Activated CD4-positive, alpha-beta T cell treated with anti-CD3 and anti-CD28 coated beads, Interleukin-2, amount 50 U/mL, for 4 hours (primary cell): Measurements from ENCODE around the gene ITSN1.
A peak's percentile ranks its signal among the peaks of the same experiment; 100 is the strongest.
"Not testable (repeated sequence)": the region's sequence is repeated elsewhere in the genome, so short reads cannot be mapped to it uniquely, and the experiment has no call there.

ENCODE experiments used
- DNase-seq, 2 experiments: peaks; one replicate each; pipeline ENCODE4 v3.0.0-alpha.2; 2020

The ITSN1 gene

DNA sequence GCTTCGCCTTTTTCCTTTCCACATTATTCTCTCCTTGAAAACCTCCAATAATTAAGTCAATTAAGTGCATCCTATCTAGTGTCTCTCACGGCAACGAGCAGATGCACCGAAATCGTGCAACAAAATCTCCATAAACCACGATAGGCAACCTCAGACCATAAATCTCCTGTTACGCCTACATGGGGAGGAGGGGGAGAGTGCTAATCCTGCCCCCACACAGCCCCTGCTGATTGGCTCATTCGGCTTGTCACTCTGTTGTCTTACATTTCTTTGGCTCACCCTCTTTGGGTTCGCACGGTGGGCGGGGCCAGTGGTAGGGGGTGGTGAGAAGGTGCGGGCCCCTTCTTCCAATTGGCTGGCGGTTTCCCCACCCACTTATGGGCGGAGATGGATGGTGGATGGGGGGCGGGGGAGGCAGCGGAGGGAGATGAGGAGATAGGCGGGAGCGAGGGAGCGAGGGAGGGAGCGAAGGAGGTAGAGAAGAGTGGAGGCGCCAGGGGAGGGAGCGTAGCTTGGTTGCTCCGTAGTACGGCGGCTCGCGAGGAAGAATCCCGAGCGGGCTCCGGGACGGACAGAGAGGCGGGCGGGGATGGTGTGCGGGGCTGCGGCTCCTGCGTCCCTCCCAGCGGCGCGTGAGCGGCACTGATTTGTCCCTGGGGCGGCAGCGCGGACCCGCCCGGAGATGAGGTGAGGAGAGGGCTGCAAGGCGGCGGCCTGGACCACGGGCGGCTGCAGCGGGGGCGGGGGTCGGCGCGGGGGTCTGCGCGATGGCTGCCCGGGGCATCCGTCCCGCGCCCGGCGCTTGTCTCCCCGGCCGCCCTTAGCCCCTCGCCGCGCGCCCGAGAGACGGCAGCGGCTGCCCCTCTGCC, at the start of gene ITSN1:
Gene ITSN1 (plus strand): TSS at position 475 of the 869 bp plus-strand sequence. CDS start 76,328 bp downstream, outside the sequence.
- peak; percentile 100 for DNase-seq

DNA sequence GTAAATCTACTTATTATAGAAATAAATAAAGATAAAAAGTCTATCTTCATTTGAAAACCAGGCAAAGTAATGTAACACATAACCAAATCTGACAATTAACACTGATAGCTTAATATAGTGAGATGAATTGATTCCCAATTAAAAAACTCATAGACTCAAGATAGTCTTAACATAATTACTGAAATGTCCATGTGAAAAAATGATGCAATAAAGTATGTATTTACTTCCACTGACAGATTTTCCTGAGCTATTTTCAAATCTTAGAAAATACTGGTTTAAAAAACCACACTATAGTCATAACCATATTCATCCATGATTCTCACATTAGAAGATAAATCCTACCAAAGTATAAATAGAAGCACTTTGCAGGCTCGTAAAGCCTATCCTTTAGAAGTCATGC, 44.2 kb upstream of the ITSN1 start:
- DNase-seq = no peak

DNA sequence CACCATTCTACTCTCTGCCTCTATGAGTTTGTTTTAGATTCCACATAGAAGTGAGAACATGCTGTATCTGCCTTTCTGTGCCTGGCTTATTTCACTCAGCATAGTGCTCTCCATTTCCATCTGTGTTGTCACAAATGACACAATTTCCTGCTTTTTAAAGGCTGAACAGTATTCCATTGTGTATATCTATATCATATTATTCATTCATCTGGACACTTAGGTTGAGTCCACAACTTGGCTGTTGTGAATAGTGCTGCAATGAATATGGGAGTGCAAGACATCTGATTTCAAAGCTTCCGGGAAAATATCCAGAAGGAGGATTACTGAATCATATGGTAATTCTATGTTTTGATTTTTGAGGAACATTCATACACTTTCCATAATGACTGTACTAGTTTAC, 33.7 kb upstream of the ITSN1 start:
- no peak for DNase-seq

GRCh38 chr21:33611006-33611744, 31.1 kb upstream of the ITSN1 start:
- no peak for DNase-seq

DNA sequence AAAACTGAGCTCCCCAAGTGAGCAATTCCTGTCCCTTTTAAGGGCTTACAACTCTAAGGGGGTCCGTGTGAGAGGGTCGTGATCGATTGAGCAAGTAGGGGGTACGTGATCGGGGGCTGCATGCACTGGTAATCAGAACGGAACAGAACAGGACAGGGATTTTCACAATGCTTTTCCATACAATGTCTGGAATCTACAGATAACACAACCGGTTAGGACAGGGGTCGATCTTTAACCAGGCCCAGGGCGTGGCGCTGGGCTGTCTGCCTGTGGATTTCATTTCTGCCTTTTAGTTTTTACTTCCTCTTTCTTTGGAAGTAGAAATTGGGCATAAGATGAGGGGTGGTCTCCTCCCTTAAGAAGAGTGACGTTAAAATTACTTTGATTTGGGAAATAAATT, 24.7 kb upstream of the ITSN1 start:
- not testable (repeated sequence) for DNase-seq

- no peak for DNase-seq
Measured at GRCh38 chr21:33618407-33618806, 23.9 kb upstream of the ITSN1 start.

- DNase-seq = no peak
Measured at GRCh38 chr21:33619726-33620125, 22.6 kb upstream of the ITSN1 start.

DNA sequence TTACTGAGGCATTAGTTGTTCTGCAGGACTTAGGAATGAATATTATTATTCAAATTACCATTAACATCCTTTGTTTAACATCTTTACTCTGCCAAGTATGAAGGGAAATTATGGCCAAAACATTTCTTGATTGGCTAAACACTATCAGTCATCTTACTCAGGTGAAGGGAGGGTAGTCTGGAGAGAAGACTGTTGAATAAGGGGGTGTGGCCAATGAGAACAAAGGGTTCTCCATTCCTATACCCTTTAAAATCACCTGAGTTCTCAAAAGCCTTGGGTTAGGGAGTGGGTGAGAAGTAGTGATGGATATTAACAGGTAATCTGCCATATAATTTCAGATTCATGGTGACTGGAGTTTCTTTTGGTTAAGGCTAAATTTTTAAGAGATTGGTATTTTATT, 20.0 kb upstream of the ITSN1 start:
- no peak for DNase-seq

- not testable (repeated sequence) for DNase-seq
Measured at GRCh38 chr21:33626151-33626550, 16.1 kb upstream of the ITSN1 start.

GRCh38 chr21:33634254-33634653, 8.0 kb upstream of the ITSN1 start:
- DNase-seq = no peak

DNA sequence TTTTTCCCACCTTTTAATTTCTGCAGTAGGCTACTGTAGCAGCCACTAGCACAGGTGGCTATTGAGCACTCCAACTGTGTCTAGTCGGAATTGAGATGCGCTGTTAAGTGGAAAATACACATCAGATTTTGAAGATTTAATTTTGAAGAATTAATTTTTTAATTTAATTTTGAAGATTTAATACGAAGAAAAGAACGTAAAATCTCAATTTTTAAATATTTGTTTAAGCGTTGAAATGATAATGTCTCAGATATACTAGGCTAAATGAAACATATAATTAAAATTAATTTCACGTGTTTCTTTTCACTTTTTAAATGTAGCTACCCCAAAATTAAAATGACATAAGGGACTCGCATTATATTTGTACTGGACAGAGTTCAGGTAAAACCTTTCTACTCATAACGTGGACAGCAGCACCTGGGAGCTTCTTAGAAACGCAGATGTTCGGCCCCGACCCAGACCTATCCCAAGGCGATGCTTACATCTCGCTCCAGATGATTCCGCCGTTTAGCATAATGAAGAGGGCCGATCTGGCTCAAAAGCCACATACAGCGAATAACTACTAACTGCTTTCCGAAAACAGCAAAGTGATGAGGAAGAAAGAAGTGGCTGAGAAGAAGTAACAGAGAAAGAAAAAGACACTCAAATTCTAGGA, 1.5 kb upstream of the ITSN1 start:
- no peak for DNase-seq

DNA sequence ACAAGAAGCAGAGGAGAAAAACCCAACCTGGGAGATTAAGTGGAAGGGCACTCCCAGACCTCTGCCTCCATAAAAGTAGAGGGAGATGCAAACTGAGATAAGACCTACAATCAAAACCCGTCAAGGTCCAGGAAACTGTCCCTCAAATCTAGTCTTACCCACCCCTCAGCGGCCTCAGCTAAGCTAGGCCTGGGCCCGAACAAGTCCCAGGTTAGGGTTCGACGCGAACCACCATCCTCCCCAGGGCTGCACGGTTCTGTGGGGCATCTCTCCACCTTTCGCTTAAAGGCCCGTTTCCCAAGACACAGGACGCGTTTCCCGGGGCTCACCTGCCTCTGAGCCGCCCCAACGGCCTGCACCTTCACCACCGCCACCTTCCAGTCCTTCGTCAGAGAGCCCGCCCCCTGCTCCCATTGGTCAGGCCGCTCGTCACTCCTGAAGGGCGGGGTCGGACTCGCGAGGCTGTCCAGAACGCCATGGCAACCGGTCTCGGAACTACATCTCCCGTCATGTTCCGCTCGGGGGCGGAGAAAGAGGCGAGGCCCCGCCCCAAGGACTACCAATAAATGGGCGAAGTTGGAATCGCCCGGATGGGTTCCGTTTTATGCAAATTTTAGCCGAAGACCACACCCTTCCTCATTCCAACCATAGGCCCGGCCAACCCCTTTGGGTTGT, 812 bp upstream of the ITSN1 start, which contains the start of gene CRYZL1:
Gene CRYZL1 (minus strand): TSS at position 390 of the 675 bp plus-strand sequence. CDS start 10,190 bp downstream, outside the sequence.
- peak; percentile 100 for DNase-seq

- peak in 1 of 2 experiments; percentile 2 for DNase-seq
Measured at GRCh38 chr21:33642896-33643657, 776 bp downstream of the ITSN1 start.

DNA sequence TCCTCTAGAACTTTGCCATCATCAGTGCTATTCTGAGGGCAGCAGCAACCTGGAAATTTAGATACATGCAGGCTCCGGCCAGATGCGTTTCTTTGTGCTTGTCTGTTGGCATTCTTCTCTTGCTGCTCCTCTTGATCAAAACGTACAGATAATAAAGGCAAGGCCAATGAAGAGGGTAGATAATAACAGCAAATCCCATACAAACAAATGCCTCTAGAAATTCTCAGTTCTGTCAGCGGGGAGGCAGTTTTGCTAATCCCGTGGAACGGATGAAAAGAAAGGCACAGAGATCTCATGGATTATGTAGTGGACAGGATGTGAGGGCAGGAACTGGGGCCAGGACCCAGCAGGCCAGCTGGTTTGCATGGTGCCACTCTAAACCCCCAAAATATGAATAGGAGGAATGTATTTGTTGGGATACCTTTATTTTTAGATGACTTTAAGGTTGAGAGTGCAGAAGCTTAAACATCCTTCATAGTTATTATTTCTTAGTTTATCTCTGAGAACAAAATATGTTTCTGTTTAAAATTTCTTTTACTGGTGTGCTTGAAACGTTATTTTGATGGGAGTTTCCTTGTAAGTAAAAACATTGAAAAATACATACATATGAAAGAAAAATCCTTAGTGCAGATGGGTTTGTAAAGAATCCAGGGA, 1.5 kb downstream of the ITSN1 start:
- no peak for DNase-seq

DNA sequence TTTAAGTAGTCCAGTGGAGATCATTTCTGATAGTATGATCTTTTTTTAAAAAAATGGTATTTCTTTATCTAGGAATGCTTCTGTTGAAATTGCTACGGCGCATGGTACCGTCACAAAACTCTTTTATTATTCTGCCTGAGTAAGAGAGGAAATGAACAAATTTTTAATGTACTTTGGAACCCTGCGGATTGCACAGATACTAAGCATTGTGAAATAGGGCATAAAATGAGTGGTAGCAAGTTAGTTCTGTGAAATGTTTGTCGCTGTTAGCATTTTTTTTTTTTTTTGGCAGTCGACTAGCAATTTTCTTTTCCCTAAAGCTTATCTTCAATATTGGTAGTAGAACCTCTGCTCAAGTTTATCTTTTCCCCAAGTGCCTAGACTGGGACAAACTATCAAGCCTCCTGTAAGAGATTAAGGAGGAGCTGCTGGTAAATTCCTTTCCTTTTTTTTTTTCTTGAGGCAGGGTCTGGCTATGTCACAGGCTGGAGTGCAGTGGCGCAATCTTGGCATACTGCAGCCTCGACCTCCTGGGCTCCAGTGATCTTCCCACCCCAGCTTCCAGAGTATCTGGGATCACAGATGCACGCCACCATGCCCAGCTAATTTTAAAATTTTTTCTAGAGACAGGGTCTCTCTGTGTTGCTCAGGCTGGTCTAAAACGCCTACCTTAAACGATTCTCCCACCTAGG, 2.2 kb downstream of the ITSN1 start:
- no peak for DNase-seq

DNA sequence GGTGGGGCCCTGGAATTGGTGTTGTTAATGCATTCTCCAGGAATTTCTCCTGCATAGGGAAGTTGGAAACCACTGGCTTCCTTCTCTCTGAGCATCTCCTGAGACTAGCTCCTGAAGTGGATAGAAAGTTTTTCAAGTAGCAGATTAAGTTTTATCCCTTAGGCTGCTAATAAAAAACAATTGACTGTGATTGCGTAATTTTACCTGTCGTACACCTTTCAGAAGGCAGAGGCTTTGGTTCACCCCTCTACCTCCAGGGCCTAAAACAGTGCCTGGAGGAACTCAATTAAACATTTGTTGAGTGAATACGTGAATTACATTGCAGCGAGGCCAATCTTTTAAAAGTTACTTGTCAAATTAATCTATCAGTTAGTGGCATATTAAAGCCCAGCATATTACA, 3.4 kb downstream of the ITSN1 start:
- DNase-seq = no peak

GRCh38 chr21:33647587-33647986, 5.3 kb downstream of the ITSN1 start:
- no peak for DNase-seq

DNA sequence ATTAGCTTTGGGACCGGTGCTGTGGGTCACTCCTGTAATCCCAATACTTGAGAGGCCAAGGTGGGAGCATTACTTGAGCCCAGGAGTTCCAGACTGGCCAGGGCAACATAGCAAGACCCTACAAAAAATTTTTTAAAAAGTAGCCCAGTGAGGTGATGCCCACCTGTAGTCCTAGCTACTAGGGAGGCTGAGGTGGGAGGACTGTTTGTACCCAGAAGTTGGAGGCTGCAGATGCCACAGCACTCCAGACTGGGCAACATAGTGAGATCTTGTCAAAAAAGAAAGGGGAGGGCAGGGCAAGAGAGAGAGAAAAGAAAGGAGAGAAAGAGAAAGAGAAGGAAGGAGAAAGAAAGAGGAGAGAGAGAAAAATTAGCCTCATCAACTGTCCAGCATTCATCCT, 6.3 kb downstream of the ITSN1 start:
- no peak for DNase-seq

GRCh38 chr21:33650230-33650629, 7.9 kb downstream of the ITSN1 start:
- no peak for DNase-seq

- DNase-seq = no peak
Measured at GRCh38 chr21:33650929-33651509, 8.7 kb downstream of the ITSN1 start.
